H1 (cell line): ENCODE results near the gene CXCL17. TPM values are rescaled to one million over a fixed set of nuclear protein-coding genes. Genes with fewer than 3 reads are reported as not detected.
A peak's percentile ranks its signal among the peaks of the same experiment; 100 is the strongest.

Experiments
- CTCF ChIA-PET: fragments of 300-600 bp; sonication (Branson Sonifier 250); formaldehyde crosslinking; loops from one replicate; lab custom pipeline; 2021; ENCODE audit not compliant: partially characterized antibody; lab: Charles Lee
- POLR2A ChIA-PET: fragments of 300-600 bp; sonication (Branson Sonifier 250); formaldehyde crosslinking; loops from one replicate; lab custom pipeline; 2021; ENCODE audit warnings: inconsistent platforms; ENCODE audit not compliant: partially characterized antibody; lab: Charles Lee
- DNase-seq, 2 experiments: peaks; one replicate each; pipeline versions ENCODE4 v3.0.0 to v3.0.0-alpha.2; 2010 to 2022; ENCODE audit warnings: low spot score in 2 of 2, low read depth in 1 of 2, mixed read lengths in 1 of 2
- FAIRE-seq: peaks from 2 replicates; lab custom pipeline; 2011; peaks lifted over from hg19 to GRCh38; lab: Jason Lieb, UNC
- H2AFZ ChIP-seq: 2 replicates; pipeline ENCODE4 v1.8.1; 2012; ENCODE audit warnings: low read length, inconsistent platforms
- H2AK5ac ChIP-seq: 2 replicates; pipeline ENCODE4 v1.6.1; 2013; ENCODE audit warnings: low read depth, low read length
- H2BK120ac ChIP-seq: replicated peaks from 2 replicates; pipeline ENCODE3; 2013; ENCODE audit warnings: low read depth, low read length, inconsistent platforms
- H2BK12ac ChIP-seq: 2 replicates; pipeline ENCODE4 v1.6.1; 2013; ENCODE audit warnings: low read depth, low read length
- H2BK15ac ChIP-seq: 2 replicates; pipeline ENCODE4 v1.6.1; 2013; ENCODE audit warnings: low read length
- H2BK20ac ChIP-seq: 2 replicates; pipeline ENCODE4 v1.6.1; 2013; ENCODE audit warnings: low read length
- H2BK5ac ChIP-seq: 2 replicates; pipeline ENCODE4 v1.6.1; 2013; ENCODE audit warnings: low read depth, low read length
- H3K14ac ChIP-seq: 2 replicates; pipeline ENCODE4 v1.6.1; 2013; ENCODE audit warnings: inconsistent platforms; ENCODE audit not compliant: insufficient read length
- H3K18ac ChIP-seq: 2 replicates; pipeline ENCODE4 v1.6.1; 2013; ENCODE audit warnings: low read length; ENCODE audit errors: extremely low read depth
- H3K23ac ChIP-seq: 2 replicates; pipeline ENCODE4 v1.6.1; 2013; ENCODE audit warnings: inconsistent platforms; ENCODE audit not compliant: insufficient read length
- H3K23me2 ChIP-seq: 2 replicates; pipeline ENCODE4 v1.6.1; 2013; ENCODE audit warnings: low read depth, low read length
- H3K27ac ChIP-seq: 2 replicates; pipeline ENCODE4 v1.6.1; 2011; ENCODE audit warnings: low read depth, low read length, inconsistent platforms
- H3K27me3 ChIP-seq, 4 experiments: replicated peaks in 1 of 4; 1 replicate in 1 of 4; 2 replicates in 3 of 4; pipeline versions ENCODE4 v1.6.1 to v1.8.1; 2011 to 2013; ENCODE audit warnings: low read length in 3 of 4, mild to moderate bottlenecking in 3 of 4, inconsistent platforms in 2 of 4, mixed read lengths in 2 of 4, moderate library complexity in 1 of 4; ENCODE audit not compliant: control insufficient read depth in 3 of 4, insufficient read depth in 3 of 4; ENCODE audit errors: extremely low read depth in 1 of 4
- H3K36me3 ChIP-seq, 4 experiments: 2 replicates each; pipeline versions ENCODE4 v1.6.1 to v1.8.1; 2011 to 2013; ENCODE audit warnings: mild to moderate bottlenecking in 4 of 4, low read length in 3 of 4, moderate library complexity in 2 of 4, control low read depth in 1 of 4, inconsistent platforms in 1 of 4; ENCODE audit not compliant: insufficient read depth in 4 of 4, control insufficient read depth in 2 of 4
- H3K4ac ChIP-seq: replicated peaks from 2 replicates; pipeline ENCODE3; 2013; ENCODE audit warnings: low read length, low read depth, mixed read lengths, inconsistent platforms; ENCODE audit not compliant: insufficient read length
- H3K4me1 ChIP-seq, 4 experiments: replicated peaks in 1 of 4; 1 replicate in 1 of 4; 2 replicates in 3 of 4; pipeline versions ENCODE4 v1.6.1 to v1.8.1; 2011 to 2013; ENCODE audit warnings: low read length in 3 of 4, inconsistent platforms in 2 of 4, mixed read lengths in 1 of 4; ENCODE audit not compliant: insufficient read depth in 4 of 4, control insufficient read depth in 3 of 4
- H3K4me2 ChIP-seq, 2 experiments: 2 replicates each; pipeline versions ENCODE4 v1.6.1 to v1.8.1; 2011 to 2013; ENCODE audit warnings: low read depth in 2 of 2, low read length in 2 of 2, control low read depth in 1 of 2, inconsistent platforms in 1 of 2, mild to moderate bottlenecking in 1 of 2; ENCODE audit not compliant: insufficient read depth in 1 of 2
- H3K4me3 ChIP-seq, 4 experiments: fragments of 200-600, 300-600 bp in 1 of 4; sonication (generic), shearing (Covaris generic), sonication (Bioruptor Twin) in 1 of 4; 2 replicates each; pipeline versions ENCODE4 v1.5.1 to v1.8.1; 2011 to 2016; ENCODE audit warnings: low read length in 4 of 4, low read depth in 3 of 4, control low read depth in 2 of 4, inconsistent platforms in 2 of 4, mild to moderate bottlenecking in 2 of 4, mixed read lengths in 1 of 4, moderate library complexity in 1 of 4; ENCODE audit not compliant: insufficient read depth in 2 of 4; ENCODE audit errors: extremely low read depth in 1 of 4
- H3K56ac ChIP-seq: replicated peaks from 2 replicates; pipeline ENCODE3; 2013; ENCODE audit warnings: low read depth, mild to moderate bottlenecking, mixed read lengths, low read length, inconsistent platforms; ENCODE audit not compliant: insufficient read length
- H3K79me1 ChIP-seq: 2 replicates; pipeline ENCODE4 v1.6.1; 2013; ENCODE audit warnings: low read depth, low read length, control low read depth
- H3K79me2 ChIP-seq, 2 experiments: 2 replicates each; pipeline versions ENCODE4 v1.6.1 to v1.8.1; 2012 to 2013; ENCODE audit warnings: low read length in 2 of 2, mild to moderate bottlenecking in 2 of 2, inconsistent platforms in 1 of 2; ENCODE audit not compliant: insufficient read depth in 2 of 2, control insufficient read depth in 1 of 2
- H3K9ac ChIP-seq, 4 experiments: replicated peaks in 1 of 4; 1 replicate in 1 of 4; 2 replicates in 3 of 4; pipeline versions ENCODE4 v1.6.1 to v1.8.1; 2011 to 2013; ENCODE audit warnings: low read depth in 3 of 4, low read length in 3 of 4, control low read depth in 2 of 4, mild to moderate bottlenecking in 2 of 4, moderate library complexity in 2 of 4, inconsistent platforms in 1 of 4; ENCODE audit errors: extremely low read depth in 1 of 4
- H3K9me3 ChIP-seq, 2 experiments: 2 replicates each; pipeline versions ENCODE4 v1.6.1 to v1.8.1; 2012 to 2013; ENCODE audit warnings: mild to moderate bottlenecking in 2 of 2, moderate library complexity in 2 of 2, control low read depth in 1 of 2, inconsistent platforms in 1 of 2, low read depth in 1 of 2, low read length in 1 of 2, mixed read lengths in 1 of 2; ENCODE audit not compliant: insufficient read depth in 2 of 2
- H4K20me1 ChIP-seq, 2 experiments: replicated peaks in 1 of 2; 2 replicates each; pipeline versions ENCODE3 to v1.8.1; 2011 to 2013; ENCODE audit warnings: inconsistent platforms in 2 of 2, low read length in 2 of 2, mild to moderate bottlenecking in 1 of 2; ENCODE audit not compliant: insufficient read depth in 2 of 2, control insufficient read depth in 1 of 2
- H4K5ac ChIP-seq: 2 replicates; pipeline ENCODE4 v1.6.1; 2013; ENCODE audit warnings: low read length, low read depth, mixed read lengths, inconsistent platforms; ENCODE audit not compliant: insufficient read length
- H4K8ac ChIP-seq: 2 replicates; pipeline ENCODE4 v1.8.0; 2013; ENCODE audit warnings: mild to moderate bottlenecking, moderate library complexity, low read length, inconsistent platforms; ENCODE audit not compliant: insufficient read depth; ENCODE audit errors: extremely low read depth
- H4K91ac ChIP-seq: replicated peaks from 2 replicates; pipeline ENCODE3; 2013; ENCODE audit warnings: low read length, mixed read lengths, inconsistent platforms; ENCODE audit not compliant: insufficient read length
- CEBPB ChIP-seq: IDR thresholded peaks from 2 replicates; pipeline ENCODE4 v1.6.1; 2012; ENCODE audit warnings: low read depth, low read length
- EZH2 ChIP-seq: fragments of 200-600 bp; sonication (generic); IDR thresholded peaks from 2 replicates; pipeline ENCODE4 v1.7.1; 2012; ENCODE audit warnings: low read depth, mild to moderate bottlenecking, moderate library complexity, low read length, inconsistent platforms; ENCODE audit not compliant: severe bottlenecking
- GABPA ChIP-seq: IDR thresholded peaks from 2 replicates; pipeline ENCODE4 v1.6.1; 2011; ENCODE audit warnings: mild to moderate bottlenecking, low read length, moderate library complexity, borderline replicate concordance; ENCODE audit not compliant: insufficient read depth
- NANOG ChIP-seq: IDR thresholded peaks from 2 replicates; pipeline ENCODE4 v1.6.1; 2011; ENCODE audit warnings: low read length, low read depth, mild to moderate bottlenecking, inconsistent platforms; ENCODE audit not compliant: insufficient read depth, poor library complexity, severe bottlenecking
- POLR2A ChIP-seq, 2 experiments: IDR thresholded peaks; 1 replicate in 1 of 2; 2 replicates in 1 of 2; pipeline ENCODE4 v1.6.1; 2011; ENCODE audit warnings: low read depth in 2 of 2, low read length in 2 of 2, mild to moderate bottlenecking in 2 of 2; ENCODE audit errors: control extremely low read depth in 1 of 2
- POLR2AphosphoS5 ChIP-seq: IDR thresholded peaks from 2 replicates; pipeline ENCODE4 v1.6.1; 2011; ENCODE audit warnings: low read depth, low read length
- RBBP5 ChIP-seq: IDR thresholded peaks from 2 replicates; pipeline ENCODE4 v1.7.1; 2012; ENCODE audit warnings: low read depth, mild to moderate bottlenecking, inconsistent platforms, low read length, moderate library complexity, borderline replicate concordance
- RFX5 ChIP-seq: IDR thresholded peaks from 2 replicates; pipeline ENCODE4 v1.6.1; 2011; ENCODE audit warnings: low read depth, low read length, improper control_type of control experiment, borderline replicate concordance
- RXRA ChIP-seq: IDR thresholded peaks from 2 replicates; pipeline ENCODE4 v1.6.1; 2011; ENCODE audit warnings: low read depth, mild to moderate bottlenecking, low read length, moderate library complexity; ENCODE audit not compliant: insufficient read depth
- SP4 ChIP-seq: IDR thresholded peaks from 2 replicates; pipeline ENCODE4 v1.6.1; 2012; ENCODE audit warnings: low read length, inconsistent platforms
- TBP ChIP-seq: IDR thresholded peaks from 2 replicates; pipeline ENCODE4 v1.6.1; 2011; ENCODE audit warnings: low read depth, low read length, improper control_type of control experiment
- TCF12 ChIP-seq: IDR thresholded peaks from 2 replicates; pipeline ENCODE4 v1.6.1; 2011; ENCODE audit warnings: low read depth, mild to moderate bottlenecking, low read length
- WGBS, 2 experiments: shearing (Covaris generic) in 1 of 2; methylation state at CpG; one replicate each; pipeline versions ENCODE4 v1.1.6 to v1.1.7; 2013 to 2015; ENCODE audit warnings: low lambda C conversion rate in 2 of 2, mixed read lengths in 2 of 2, inconsistent platforms in 1 of 2, low coverage in 1 of 2, missing lambda C conversion rate in 1 of 2; ENCODE audit not compliant: insufficient replicate concordance in 2 of 2, insufficient coverage in 1 of 2, insufficient read length in 1 of 2; ENCODE audit errors: extremely low coverage in 1 of 2, missing lambda C conversion rate in 1 of 2; 5-methylcytosine and 5-hydroxymethylcytosine counted together
- polyA plus RNA-seq, 7 experiments: library from polyadenylated mRNA; depleted of rRNA in 3 of 7; stranded (reverse) in 5 of 7; unstranded in 2 of 7; fragments of >200 nt in 5 of 7; fragments of 200-250 nt in 2 of 7; gene quantifications; 1 replicate in 5 of 7; 2 replicates in 1 of 7; 4 replicates in 1 of 7; pipeline versions ENCODE4 v1.2.1 to v1.2.3, GENCODE V29; 2011 to 2013; ENCODE audit warnings: missing spikeins in 2 of 7, mixed read lengths in 2 of 7
- total RNA-seq: library from RNA; stranded (reverse); fragmentation: NEBNext Ultra II Directional; extraction: Animal tissue kit (Norgen Biotek cat#: 25700); gene quantifications from 2 replicates; pipeline ENCODE4 v1.2.1, GENCODE V29; 2021

Gene CXCL17
- total and polyA plus RNA-seq, 2 of the 8 experiments (the other 6 are each of a cell fraction or from before 2014, with no cell fraction given) = not detected

GRCh38 chr19:42477117-42477516 is 34.4 kb upstream of the CXCL17 start:
- no peak overlapping the region for H3K4me3 ChIP-seq
- H3K18ac ChIP-seq = no peak overlapping the region
- no peak overlapping the region for H2BK120ac ChIP-seq
- H2BK15ac ChIP-seq = no peak overlapping the region
- no peak overlapping the region for H2BK12ac ChIP-seq
- peak overlapping the region; percentile 15; the same call in 1 of the 2 replicates for H2BK20ac ChIP-seq
- no peak overlapping the region for H4K5ac ChIP-seq
- H3K27ac ChIP-seq = no peak overlapping the region
- H4K8ac ChIP-seq = no peak overlapping the region
- peaks cover 11 to 29% (median 26%) of the 10 kb centered on the region in 4 experiments for H3K4me1 ChIP-seq
- H3K14ac ChIP-seq = no peak overlapping the region
- H2AFZ ChIP-seq = no peak overlapping the region
- no peak overlapping the region for H4K91ac ChIP-seq
- H4K20me1 ChIP-seq = no peaks in the 10 kb centered on the region
- FAIRE-seq (no peak), DNase-seq (no peak)
- POLR2A ChIA-PET = no interaction called here
- no peaks in the 10 kb centered on the region for H3K23me2 ChIP-seq
- CTCF ChIA-PET = interaction anchor here (2.2 kb wide), 1 partner anchor 51 kb away, joined by 6 read pairs; the partner anchor contains the start of gene CEACAM1
- H3K4ac ChIP-seq = no peak overlapping the region
- H3K23ac ChIP-seq = no peak overlapping the region
- 0 out of 2 replicates have a peak overlapping the region, but pooled peaks have one; percentile 12 for H2BK5ac ChIP-seq
- no peaks in the 10 kb centered on the region for H3K79me2 ChIP-seq
- H3K4me2 ChIP-seq = no peak overlapping the region
- H3K27me3 ChIP-seq = no peaks in the 10 kb centered on the region
- WGBS, 2 experiments = 87% methylated on average over 2 of the region's 2 CpGs; no CpG with 5 or more reads in 1 of the 2 experiments
- no peak overlapping the region for H3K56ac ChIP-seq
- no peak overlapping the region for H3K9ac ChIP-seq
- no peaks in the 10 kb centered on the region for H3K36me3 ChIP-seq
- H2AK5ac ChIP-seq = peak overlapping the region; percentile 32; the same call in 1 of the 2 replicates
- no peaks in the 10 kb centered on the region for H3K79me1 ChIP-seq
- H3K9me3 ChIP-seq = no peaks in the 10 kb centered on the region
- TF ChIP-seq RXRA = no peak
- TF ChIP-seq RFX5 = no peak
- TF ChIP-seq POLR2AphosphoS5 = no peak
- TF ChIP-seq SP4 = no peak
- TF ChIP-seq GABPA = no peak
- TF ChIP-seq TBP = no peak
- no peak for TF ChIP-seq CEBPB
- no peak for TF ChIP-seq RBBP5
- TF ChIP-seq EZH2 = no peak
- TF ChIP-seq POLR2A (IDR thresholded peaks at IDR 0.05; ENCODE audit: control extremely low read depth in 1 of 2, low read depth in 2 of 2, low read length in 2 of 2) = no peak
- TF ChIP-seq TCF12 = no peak
- no peak for TF ChIP-seq NANOG
